AG09319 (cell line): ENCODE data around the gene CDK1.
A peak's percentile ranks its signal among the peaks of the same experiment; 100 is the strongest.
"Not testable (repeated sequence)": the region's sequence is repeated elsewhere in the genome, so short reads cannot be mapped to it uniquely, and the experiment has no call there.

ENCODE experiments used
- DNase-seq: peaks from one replicate; pipeline ENCODE4 v3.0.0-alpha.2; 2010; ENCODE audit warnings: low read depth; ENCODE audit errors: extremely low read depth
- CTCF ChIP-seq: IDR thresholded peaks from 2 replicates; pipeline ENCODE4 v1.5.1; 2011; ENCODE audit warnings: low read depth, mild to moderate bottlenecking, inconsistent platforms, low read length, moderate library complexity

Gene CDK1

GRCh38 chr10:60820093-60820754, 41.9 kb downstream of the CDK1 start:
- TF ChIP-seq CTCF: peak; percentile 65

GRCh38 chr10:60821656-60822055, 43.4 kb downstream of the CDK1 start:
- no peak for DNase-seq
- no peak for TF ChIP-seq CTCF

More at GRCh38 chr10:60820093-60820754, 41.9 kb downstream of the CDK1 start:
- peak; percentile 50 for DNase-seq

- no peak for TF ChIP-seq CTCF
- DNase-seq: no peak
These were observed 44.5 kb downstream of the CDK1 start for GRCh38 chr10:60822809-60823208.

GRCh38 chr10:60823324-60823723, 45.0 kb downstream of the CDK1 start:
- no peak for TF ChIP-seq CTCF
- DNase-seq: no peak

- no peak for DNase-seq
- TF ChIP-seq CTCF: no peak
These were observed 47.2 kb downstream of the CDK1 start for GRCh38 chr10:60825520-60825919.

- no peak for TF ChIP-seq CTCF
- no peak for DNase-seq
These were observed 49.7 kb downstream of the CDK1 start for GRCh38 chr10:60827791-60828488.

GRCh38 chr10:60828489-60828852, 50.2 kb downstream of the CDK1 start:
- TF ChIP-seq CTCF: no peak
- DNase-seq: no peak

GRCh38 chr10:60832136-60832535, 53.9 kb downstream of the CDK1 start:
- DNase-seq: not testable (repeated sequence)
